ENCODE measurements around the gene TCP11L2.

DNA sequence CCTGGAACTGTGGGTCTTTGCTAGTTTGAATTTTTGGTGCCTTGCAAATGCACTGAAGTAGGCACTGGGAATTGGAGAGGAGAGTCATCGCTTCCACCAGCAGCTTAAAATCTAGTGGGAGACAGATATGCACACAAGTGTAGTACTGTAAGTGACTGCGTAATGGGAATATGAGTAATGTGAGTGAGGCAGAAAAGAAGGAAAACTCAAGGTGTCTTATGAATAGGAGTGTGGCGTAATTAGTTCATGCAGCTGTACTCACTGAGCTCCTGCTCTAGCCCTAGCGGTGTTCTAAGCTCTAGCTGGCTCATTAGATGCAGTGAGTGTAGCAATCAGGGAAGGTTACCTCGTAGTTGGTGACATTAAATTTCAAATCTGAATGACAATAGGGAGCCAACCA, 2.8 kb downstream of the TCP11L2 start:
- no peak for TF ChIP-seq POLR2A (IDR thresholded peaks at IDR 0.05; ENCODE audit: low read length)
- TF ChIP-seq GATA1 (IDR thresholded peaks at IDR 0.05; ENCODE audit: low read depth, low read length): no peak
